ENCODE measurements around the gene ANKRD10.

The ANKRD10 gene

DNA sequence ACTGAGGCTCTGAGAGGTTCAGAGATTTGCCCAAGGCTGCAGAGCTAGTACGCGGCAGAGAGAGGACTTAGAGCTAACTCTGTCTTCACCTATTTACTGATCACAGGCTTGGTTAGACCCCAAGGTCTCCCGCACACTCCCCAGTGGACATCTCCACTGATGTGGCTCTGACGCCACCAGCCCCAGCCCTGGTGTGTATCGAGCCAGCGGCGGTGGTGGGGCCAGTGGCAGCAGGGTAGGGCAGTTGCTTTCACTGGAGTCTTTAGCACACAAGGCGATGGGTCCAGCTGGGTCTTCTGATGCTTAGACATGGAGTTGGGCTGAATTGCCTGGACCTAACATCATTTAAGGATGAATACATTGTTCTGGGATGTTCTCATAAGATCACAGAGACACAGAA lies 85.4 kb downstream of the ANKRD10 start:
- TF ChIP-seq, protein P1, sequence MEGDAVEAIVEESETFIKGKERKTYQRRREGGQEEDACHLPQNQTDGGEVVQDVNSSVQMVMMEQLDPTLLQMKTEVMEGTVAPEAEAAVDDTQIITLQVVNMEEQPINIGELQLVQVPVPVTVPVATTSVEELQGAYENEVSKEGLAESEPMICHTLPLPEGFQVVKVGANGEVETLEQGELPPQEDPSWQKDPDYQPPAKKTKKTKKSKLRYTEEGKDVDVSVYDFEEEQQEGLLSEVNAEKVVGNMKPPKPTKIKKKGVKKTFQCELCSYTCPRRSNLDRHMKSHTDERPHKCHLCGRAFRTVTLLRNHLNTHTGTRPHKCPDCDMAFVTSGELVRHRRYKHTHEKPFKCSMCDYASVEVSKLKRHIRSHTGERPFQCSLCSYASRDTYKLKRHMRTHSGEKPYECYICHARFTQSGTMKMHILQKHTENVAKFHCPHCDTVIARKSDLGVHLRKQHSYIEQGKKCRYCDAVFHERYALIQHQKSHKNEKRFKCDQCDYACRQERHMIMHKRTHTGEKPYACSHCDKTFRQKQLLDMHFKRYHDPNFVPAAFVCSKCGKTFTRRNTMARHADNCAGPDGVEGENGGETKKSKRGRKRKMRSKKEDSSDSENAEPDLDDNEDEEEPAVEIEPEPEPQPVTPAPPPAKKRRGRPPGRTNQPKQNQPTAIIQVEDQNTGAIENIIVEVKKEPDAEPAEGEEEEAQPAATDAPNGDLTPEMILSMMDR (IDR thresholded peaks at IDR 0.05) = no peak
- no peak for TF ChIP-seq ZFX (IDR thresholded peaks at IDR 0.05; ENCODE audit: borderline replicate concordance)
- H3K27ac ChIP-seq = no peak overlapping the region

DNA sequence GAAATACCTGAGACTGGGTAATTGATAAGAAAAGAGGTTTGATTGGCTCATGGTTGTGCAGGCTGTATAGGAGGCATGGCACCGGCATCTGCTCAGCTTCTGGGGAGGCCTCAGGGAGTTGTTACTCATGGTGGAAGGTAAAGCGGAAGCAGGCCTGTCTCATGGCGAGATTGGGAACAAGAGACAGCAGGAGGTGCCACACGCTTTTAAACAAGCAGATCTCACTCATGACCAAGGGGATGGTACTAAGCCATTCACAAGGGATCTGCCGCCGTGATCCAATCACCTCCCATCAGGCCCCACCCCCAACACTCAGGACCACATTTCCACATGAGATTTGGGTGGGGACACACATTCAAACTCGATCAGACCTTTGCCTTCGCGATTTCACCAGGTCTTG lies 86.2 kb downstream of the ANKRD10 start:
- no peak for TF ChIP-seq ZFX (IDR thresholded peaks at IDR 0.05; ENCODE audit: borderline replicate concordance)
- TF ChIP-seq, protein P1 (IDR thresholded peaks at IDR 0.05) = no peak
- H3K27ac ChIP-seq = no peak overlapping the region

All from 22Rv1 (cell line).